Measurements from ENCODE around the gene KRT36. TPM values are rescaled to one million over a fixed set of nuclear protein-coding genes. Genes with fewer than 3 reads are reported as not detected.

Gene KRT36
- total RNA-seq, 1 donor from 2014 or later = not detected

DNA sequence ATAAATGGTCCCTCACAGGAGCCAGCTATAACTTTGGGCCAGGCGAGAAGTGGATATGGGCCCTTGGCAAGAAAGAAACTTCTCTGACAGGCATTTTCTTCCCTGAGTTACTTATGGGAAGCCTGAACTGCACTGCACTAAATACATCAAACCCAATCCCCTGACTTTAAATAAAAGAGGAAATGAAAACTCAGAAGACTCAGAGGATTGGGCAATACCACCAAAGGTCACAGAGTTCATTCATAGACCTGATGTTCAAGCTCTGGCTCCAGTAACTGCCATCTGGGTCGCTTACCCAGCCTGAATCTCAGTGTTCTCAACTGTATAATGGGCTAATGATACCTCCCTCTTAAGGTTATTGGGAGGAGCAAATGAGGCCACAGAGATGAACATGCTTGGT is 9.6 kb downstream of the KRT36 start:
- no peak overlapping the region for H3K9ac ChIP-seq
- H3K9me3 ChIP-seq (ENCODE audit: low read depth) = no peaks in the 10 kb centered on the region
- Mint-ChIP-seq H3K9me3 (peaks cover 2% of the 10 kb centered on the region), H3K36me3 (no peaks in the 10 kb centered on the region), H3K4me3 (no peak overlapping the region), H3K27me3 (ENCODE audit: insufficient read depth, low read depth) (no peaks in the 10 kb centered on the region), H3K27ac (no peak overlapping the region), H3K4me1 (peaks cover 5% of the 10 kb centered on the region)
- H3K36me3 ChIP-seq = no peaks in the 10 kb centered on the region
- no peaks in the 10 kb centered on the region for H3K79me2 ChIP-seq (ENCODE audit: low read depth)
- DNase-seq (ENCODE audit: low spot score) = no peak
- peaks cover 5% of the 10 kb centered on the region for H3F3A ChIP-seq (ENCODE audit: low read depth)
- H2AFZ ChIP-seq (replicated peaks) = no peak overlapping the region
- H4K20me1 ChIP-seq (ENCODE audit: low read depth) = no peaks in the 10 kb centered on the region
- no peak overlapping the region for H3K4me2 ChIP-seq
- TF ChIP-seq EZH2 (IDR thresholded peaks at IDR 0.05) (no peak), EZH2phosphoT487 (IDR thresholded peaks at IDR 0.05) (no peak)
- TF ChIP-seq, protein P1, sequence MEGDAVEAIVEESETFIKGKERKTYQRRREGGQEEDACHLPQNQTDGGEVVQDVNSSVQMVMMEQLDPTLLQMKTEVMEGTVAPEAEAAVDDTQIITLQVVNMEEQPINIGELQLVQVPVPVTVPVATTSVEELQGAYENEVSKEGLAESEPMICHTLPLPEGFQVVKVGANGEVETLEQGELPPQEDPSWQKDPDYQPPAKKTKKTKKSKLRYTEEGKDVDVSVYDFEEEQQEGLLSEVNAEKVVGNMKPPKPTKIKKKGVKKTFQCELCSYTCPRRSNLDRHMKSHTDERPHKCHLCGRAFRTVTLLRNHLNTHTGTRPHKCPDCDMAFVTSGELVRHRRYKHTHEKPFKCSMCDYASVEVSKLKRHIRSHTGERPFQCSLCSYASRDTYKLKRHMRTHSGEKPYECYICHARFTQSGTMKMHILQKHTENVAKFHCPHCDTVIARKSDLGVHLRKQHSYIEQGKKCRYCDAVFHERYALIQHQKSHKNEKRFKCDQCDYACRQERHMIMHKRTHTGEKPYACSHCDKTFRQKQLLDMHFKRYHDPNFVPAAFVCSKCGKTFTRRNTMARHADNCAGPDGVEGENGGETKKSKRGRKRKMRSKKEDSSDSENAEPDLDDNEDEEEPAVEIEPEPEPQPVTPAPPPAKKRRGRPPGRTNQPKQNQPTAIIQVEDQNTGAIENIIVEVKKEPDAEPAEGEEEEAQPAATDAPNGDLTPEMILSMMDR (IDR thresholded peaks at IDR 0.05) = no peak
- no peak overlapping the region for H3K27ac ChIP-seq
- H3K4me3 ChIP-seq = no peak overlapping the region
- H3K4me1 ChIP-seq = peaks cover 14% of the 10 kb centered on the region
- H3K27me3 ChIP-seq = no peaks in the 10 kb centered on the region

DNA sequence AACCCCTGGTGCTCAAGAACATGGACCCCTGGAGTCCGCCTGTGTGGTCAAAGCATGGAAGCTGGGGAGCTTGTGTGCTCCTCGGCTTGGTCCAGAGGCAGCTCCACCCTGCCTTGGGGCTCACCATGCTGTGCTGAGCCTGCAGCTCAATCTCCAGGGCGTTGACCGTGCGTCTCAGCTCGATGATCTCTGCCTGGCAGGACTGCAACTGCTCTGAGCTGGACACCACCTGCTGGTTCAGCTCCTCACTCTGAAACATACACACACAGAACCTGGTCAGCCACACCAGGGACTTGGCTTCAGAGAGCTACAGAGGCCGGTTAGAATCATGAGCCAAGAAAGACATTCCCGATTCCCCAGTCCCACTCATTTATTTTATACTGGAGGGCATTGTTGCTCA is 11.5 kb downstream of the KRT36 start:
- DNase-seq (ENCODE audit: low spot score) = no peak
- Mint-ChIP-seq H3K9me3 (peaks cover 2% of the 10 kb centered on the region), H3K4me1 (peaks cover under 1% of the 10 kb centered on the region), H3K27ac (no peak overlapping the region), H3K4me3 (no peak overlapping the region), H3K27me3 (ENCODE audit: insufficient read depth, low read depth) (no peaks in the 10 kb centered on the region), H3K36me3 (no peaks in the 10 kb centered on the region)
- TF ChIP-seq EZH2phosphoT487 (IDR thresholded peaks at IDR 0.05) (no peak), EZH2 (IDR thresholded peaks at IDR 0.05) (no peak)
- TF ChIP-seq, protein P1 (IDR thresholded peaks at IDR 0.05) = no peak
- no peaks in the 10 kb centered on the region for H4K20me1 ChIP-seq (ENCODE audit: low read depth)
- H3F3A ChIP-seq (ENCODE audit: low read depth) = peaks cover under 1% of the 10 kb centered on the region
- no peak overlapping the region for H3K4me3 ChIP-seq
- H3K9me3 ChIP-seq (ENCODE audit: low read depth) = no peaks in the 10 kb centered on the region
- no peak overlapping the region for H3K4me2 ChIP-seq
- H3K4me1 ChIP-seq = peaks cover 2% of the 10 kb centered on the region
- no peak overlapping the region for H3K9ac ChIP-seq
- no peak overlapping the region for H2AFZ ChIP-seq (replicated peaks)
- no peak overlapping the region for H3K27ac ChIP-seq
- no peaks in the 10 kb centered on the region for H3K36me3 ChIP-seq
- no peaks in the 10 kb centered on the region for H3K27me3 ChIP-seq
- no peaks in the 10 kb centered on the region for H3K79me2 ChIP-seq (ENCODE audit: low read depth)

DNA sequence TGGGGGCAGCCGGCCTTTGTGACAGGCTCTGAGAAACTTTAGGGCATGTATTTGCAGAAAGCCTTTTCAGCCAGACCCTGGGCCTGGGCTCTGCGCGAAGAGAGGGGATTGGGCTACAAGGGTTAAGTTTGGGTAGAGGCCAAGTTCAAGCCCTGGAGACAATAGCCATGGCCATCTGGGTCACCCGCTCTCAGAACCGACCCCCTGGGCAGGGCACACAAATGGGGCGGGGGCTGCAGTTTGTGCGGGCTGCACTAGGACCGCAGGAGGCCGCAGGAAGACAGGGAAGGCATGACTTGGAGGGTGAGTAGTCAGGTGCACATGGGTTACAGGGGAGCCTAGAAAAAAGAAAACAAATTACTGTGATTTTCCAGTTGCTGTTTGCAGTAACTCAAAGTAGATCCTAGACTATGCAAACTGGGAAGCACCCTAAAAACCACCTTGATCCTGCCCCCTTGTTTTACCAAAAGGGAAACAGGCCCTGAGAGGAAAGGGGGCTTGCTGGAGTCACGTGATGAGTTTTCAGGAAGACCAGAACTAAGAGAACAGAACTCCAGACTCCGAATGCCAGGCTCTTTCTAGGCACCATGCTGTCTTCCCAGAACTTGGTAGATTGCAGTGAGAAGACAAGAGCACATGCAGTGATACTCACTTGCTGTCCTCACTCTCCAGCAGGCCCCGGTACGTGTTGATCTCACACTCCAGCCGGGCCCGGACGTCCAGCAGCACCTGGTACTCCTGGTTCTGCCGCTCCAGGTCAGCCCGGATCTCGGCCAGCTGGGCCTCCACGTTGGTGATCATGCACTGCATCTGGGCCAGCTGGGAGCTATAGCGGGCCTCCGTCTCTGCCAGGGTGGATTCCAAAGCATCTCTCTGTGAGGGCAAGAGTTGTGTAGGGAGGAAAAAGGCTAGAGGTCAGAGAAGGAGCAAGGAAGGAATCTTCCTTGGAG is 12.6 kb downstream of the KRT36 start:
- H3K36me3 Mint-ChIP-seq = no peaks in the 10 kb centered on the region
- peaks cover 2% of the 10 kb centered on the region for H3K9me3 Mint-ChIP-seq
- Histone ChIP-seq H3K9me3 (ENCODE audit: low read depth) (no peaks in the 10 kb centered on the region), H3K4me3 (no peak overlapping the region), H3K27me3 (no peaks in the 10 kb centered on the region), H3K36me3 (no peaks in the 10 kb centered on the region), H3K4me1 (no peaks in the 10 kb centered on the region), H4K20me1 (ENCODE audit: low read depth) (no peaks in the 10 kb centered on the region), H3K79me2 (ENCODE audit: low read depth) (no peaks in the 10 kb centered on the region), H3K4me2 (no peak overlapping the region), H3K27ac (no peak overlapping the region), H3F3A (ENCODE audit: low read depth) (no peaks in the 10 kb centered on the region), H3K9ac (no peak overlapping the region), H2AFZ (replicated peaks) (no peak overlapping the region)
- no peak overlapping the region for H3K27ac Mint-ChIP-seq
- H3K4me3 Mint-ChIP-seq = no peak overlapping the region
- H3K4me1 Mint-ChIP-seq = no peaks in the 10 kb centered on the region
- DNase-seq (ENCODE audit: low spot score) = no peak
- no peaks in the 10 kb centered on the region for H3K27me3 Mint-ChIP-seq (ENCODE audit: insufficient read depth, low read depth)
- TF ChIP-seq EZH2phosphoT487 (IDR thresholded peaks at IDR 0.05) (no peak), EZH2 (IDR thresholded peaks at IDR 0.05) (no peak)
- TF ChIP-seq, protein P1 (IDR thresholded peaks at IDR 0.05) = no peak

Measured in neural progenitor cell (in vitro differentiated cells).